SK-N-SH (cell line): ENCODE measurements around the gene GALNT18.

Experiments used
- JUND ChIP-seq: IDR thresholded peaks from 2 replicates; pipeline ENCODE4 v1.4.0; 2012
- RFX5 ChIP-seq: IDR thresholded peaks from 2 replicates; pipeline ENCODE4 v1.6.1; 2012; ENCODE audit warnings: mild to moderate bottlenecking, improper control_type of control experiment, low read length
- SIN3A ChIP-seq: IDR thresholded peaks from 2 replicates; pipeline ENCODE4 v1.6.1; 2012; ENCODE audit warnings: low read depth, mild to moderate bottlenecking, low read length, moderate library complexity, borderline replicate concordance
- SMC3 ChIP-seq: IDR thresholded peaks from 2 replicates; pipeline ENCODE4 v1.6.1; 2012; ENCODE audit warnings: low read depth, low read length, improper control_type of control experiment
- TEAD4 ChIP-seq: IDR thresholded peaks from 2 replicates; pipeline ENCODE4 v1.4.0; 2012; ENCODE audit warnings: mild to moderate bottlenecking, borderline replicate concordance; ENCODE audit not compliant: insufficient read depth
- TF ChIP-seq, protein P1 (sequence below): IDR thresholded peaks from 2 replicates; pipeline ENCODE4 v1.4.0; 2012; ENCODE audit warnings: low read depth, borderline replicate concordance
- TF ChIP-seq, protein P2 (sequence below): fragments of 200-600 bp; sonication (generic); IDR thresholded peaks from 2 replicates; pipeline ENCODE4 v1.6.1; 2017; ENCODE audit warnings: antibody characterized with exemption, mild to moderate bottlenecking, moderate library complexity
- TF ChIP-seq, protein P3 (sequence below): IDR thresholded peaks from 2 replicates; pipeline ENCODE4; 2012
- TF ChIP-seq, protein P4 (sequence below): IDR thresholded peaks from 2 replicates; pipeline ENCODE4 v1.4.0; 2012; ENCODE audit warnings: low read depth

DNA sequence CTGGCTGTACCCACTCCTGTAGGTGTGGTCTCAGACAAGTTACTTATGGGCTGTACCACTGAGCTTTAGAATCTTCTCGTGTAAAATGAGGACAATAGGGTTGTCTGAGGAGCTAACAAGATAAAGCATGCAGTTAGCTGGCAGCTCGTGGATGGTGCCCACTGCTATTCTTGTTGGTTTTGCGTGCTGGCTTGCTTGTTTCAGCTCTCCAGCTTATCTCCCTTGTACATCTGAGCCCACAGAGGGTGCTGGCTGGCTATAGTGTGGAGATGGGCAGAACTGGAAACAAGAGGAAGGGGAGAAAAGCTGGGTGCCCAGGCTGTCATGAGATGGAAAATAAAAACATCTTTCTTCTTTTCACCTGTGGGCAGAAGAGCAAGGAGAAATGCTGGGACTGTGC, 46.5 kb upstream of the GALNT18 start:
- TF ChIP-seq, protein P1, sequence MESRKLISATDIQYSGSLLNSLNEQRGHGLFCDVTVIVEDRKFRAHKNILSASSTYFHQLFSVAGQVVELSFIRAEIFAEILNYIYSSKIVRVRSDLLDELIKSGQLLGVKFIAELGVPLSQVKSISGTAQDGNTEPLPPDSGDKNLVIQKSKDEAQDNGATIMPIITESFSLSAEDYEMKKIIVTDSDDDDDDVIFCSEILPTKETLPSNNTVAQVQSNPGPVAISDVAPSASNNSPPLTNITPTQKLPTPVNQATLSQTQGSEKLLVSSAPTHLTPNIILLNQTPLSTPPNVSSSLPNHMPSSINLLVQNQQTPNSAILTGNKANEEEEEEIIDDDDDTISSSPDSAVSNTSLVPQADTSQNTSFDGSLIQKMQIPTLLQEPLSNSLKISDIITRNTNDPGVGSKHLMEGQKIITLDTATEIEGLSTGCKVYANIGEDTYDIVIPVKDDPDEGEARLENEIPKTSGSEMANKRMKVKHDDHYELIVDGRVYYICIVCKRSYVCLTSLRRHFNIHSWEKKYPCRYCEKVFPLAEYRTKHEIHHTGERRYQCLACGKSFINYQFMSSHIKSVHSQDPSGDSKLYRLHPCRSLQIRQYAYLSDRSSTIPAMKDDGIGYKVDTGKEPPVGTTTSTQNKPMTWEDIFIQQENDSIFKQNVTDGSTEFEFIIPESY = no peak
- TF ChIP-seq, protein P2, sequence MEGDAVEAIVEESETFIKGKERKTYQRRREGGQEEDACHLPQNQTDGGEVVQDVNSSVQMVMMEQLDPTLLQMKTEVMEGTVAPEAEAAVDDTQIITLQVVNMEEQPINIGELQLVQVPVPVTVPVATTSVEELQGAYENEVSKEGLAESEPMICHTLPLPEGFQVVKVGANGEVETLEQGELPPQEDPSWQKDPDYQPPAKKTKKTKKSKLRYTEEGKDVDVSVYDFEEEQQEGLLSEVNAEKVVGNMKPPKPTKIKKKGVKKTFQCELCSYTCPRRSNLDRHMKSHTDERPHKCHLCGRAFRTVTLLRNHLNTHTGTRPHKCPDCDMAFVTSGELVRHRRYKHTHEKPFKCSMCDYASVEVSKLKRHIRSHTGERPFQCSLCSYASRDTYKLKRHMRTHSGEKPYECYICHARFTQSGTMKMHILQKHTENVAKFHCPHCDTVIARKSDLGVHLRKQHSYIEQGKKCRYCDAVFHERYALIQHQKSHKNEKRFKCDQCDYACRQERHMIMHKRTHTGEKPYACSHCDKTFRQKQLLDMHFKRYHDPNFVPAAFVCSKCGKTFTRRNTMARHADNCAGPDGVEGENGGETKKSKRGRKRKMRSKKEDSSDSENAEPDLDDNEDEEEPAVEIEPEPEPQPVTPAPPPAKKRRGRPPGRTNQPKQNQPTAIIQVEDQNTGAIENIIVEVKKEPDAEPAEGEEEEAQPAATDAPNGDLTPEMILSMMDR = no peak
- TF ChIP-seq TEAD4 = no peak
- TF ChIP-seq SMC3 = no peak
- no peak for TF ChIP-seq RFX5
- TF ChIP-seq, protein P3, sequence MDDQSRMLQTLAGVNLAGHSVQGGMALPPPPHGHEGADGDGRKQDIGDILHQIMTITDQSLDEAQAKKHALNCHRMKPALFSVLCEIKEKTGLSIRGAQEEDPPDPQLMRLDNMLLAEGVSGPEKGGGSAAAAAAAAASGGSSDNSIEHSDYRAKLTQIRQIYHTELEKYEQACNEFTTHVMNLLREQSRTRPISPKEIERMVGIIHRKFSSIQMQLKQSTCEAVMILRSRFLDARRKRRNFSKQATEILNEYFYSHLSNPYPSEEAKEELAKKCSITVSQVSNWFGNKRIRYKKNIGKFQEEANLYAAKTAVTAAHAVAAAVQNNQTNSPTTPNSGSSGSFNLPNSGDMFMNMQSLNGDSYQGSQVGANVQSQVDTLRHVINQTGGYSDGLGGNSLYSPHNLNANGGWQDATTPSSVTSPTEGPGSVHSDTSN = no peak
- TF ChIP-seq, protein P4, sequence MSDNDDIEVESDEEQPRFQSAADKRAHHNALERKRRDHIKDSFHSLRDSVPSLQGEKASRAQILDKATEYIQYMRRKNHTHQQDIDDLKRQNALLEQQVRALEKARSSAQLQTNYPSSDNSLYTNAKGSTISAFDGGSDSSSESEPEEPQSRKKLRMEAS = no peak
- no peak for TF ChIP-seq JUND
- TF ChIP-seq SIN3A = no peak
